ENCODE measurements around the gene PRRT3. TPM values are rescaled to one million over a fixed set of nuclear protein-coding genes. Genes with fewer than 3 reads are reported as not detected.
A peak's percentile ranks its signal among the peaks of the same experiment; 100 is the strongest.

The PRRT3 gene
- total RNA-seq, 4 donors from 2014 or later, result 1.1 to 2.8 (median 1.3) TPM

- no peak for DNase-seq (ENCODE audit: low spot score)
- peak; percentile 67 for ATAC-seq (ENCODE audit: low FRiP score)
- TF ChIP-seq, protein P1, sequence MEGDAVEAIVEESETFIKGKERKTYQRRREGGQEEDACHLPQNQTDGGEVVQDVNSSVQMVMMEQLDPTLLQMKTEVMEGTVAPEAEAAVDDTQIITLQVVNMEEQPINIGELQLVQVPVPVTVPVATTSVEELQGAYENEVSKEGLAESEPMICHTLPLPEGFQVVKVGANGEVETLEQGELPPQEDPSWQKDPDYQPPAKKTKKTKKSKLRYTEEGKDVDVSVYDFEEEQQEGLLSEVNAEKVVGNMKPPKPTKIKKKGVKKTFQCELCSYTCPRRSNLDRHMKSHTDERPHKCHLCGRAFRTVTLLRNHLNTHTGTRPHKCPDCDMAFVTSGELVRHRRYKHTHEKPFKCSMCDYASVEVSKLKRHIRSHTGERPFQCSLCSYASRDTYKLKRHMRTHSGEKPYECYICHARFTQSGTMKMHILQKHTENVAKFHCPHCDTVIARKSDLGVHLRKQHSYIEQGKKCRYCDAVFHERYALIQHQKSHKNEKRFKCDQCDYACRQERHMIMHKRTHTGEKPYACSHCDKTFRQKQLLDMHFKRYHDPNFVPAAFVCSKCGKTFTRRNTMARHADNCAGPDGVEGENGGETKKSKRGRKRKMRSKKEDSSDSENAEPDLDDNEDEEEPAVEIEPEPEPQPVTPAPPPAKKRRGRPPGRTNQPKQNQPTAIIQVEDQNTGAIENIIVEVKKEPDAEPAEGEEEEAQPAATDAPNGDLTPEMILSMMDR (IDR thresholded peaks at IDR 0.05), result no peak
Measured at GRCh38 chr3:9947025-9947995, 4.9 kb downstream of the PRRT3 start.

DNA sequence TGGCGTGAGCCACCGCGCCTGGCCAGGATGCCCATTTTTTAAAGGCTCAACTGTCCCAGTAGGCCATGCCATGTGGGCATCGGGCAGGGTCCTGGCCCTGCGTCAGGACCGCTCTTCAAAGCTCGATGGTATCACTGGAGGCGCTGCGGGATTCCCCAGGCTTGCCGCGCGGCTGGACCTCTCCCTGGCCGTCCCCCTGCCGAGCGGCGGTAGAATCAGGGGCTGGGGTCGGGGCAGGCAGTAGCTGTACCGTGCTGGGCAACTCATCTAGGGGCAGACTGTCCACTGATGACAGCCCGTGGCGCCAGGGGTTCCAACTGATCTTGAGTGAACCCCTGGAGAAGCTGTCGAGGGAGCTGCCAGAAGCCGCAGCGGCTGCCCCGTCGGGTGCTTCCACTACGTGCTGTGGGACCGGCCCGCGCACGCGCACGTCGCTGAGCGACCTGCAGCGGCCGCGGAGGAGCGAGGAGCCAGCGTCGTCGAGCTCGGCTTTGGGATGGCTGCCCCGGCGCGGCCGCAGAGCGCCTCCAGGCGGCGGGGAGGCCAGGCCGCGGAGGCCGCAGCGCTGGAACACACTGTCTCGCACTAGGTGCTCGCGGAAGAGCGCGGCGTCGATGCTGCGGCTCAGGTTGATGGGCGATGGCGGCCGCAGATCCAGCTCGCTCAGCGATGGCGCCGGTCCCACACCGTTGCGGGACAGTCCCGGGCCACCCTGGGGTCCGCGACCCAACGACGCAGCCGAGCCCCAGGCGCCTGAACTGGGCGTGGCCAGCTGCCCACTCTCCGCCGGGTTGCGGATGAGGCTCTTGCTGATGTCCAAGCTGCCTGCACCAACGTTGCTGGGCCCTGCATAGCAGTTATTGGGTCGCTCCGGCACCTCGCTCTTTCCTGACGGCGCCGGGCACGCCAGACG, 5.8 kb downstream of the PRRT3 start:
- ATAC-seq (ENCODE audit: low FRiP score) (peak; percentile 94), DNase-seq (ENCODE audit: low spot score) (peak; percentile 66)
- TF ChIP-seq, protein P1 (IDR thresholded peaks at IDR 0.05), result peak in 1 of 3 donors; percentile 56

GRCh38 chr3:9945358-9945757, 6.8 kb downstream of the PRRT3 start:
- no peak for ATAC-seq (ENCODE audit: low FRiP score)
- TF ChIP-seq, protein P1 (IDR thresholded peaks at IDR 0.05), result no peak
- no peak for DNase-seq (ENCODE audit: low spot score)

DNA sequence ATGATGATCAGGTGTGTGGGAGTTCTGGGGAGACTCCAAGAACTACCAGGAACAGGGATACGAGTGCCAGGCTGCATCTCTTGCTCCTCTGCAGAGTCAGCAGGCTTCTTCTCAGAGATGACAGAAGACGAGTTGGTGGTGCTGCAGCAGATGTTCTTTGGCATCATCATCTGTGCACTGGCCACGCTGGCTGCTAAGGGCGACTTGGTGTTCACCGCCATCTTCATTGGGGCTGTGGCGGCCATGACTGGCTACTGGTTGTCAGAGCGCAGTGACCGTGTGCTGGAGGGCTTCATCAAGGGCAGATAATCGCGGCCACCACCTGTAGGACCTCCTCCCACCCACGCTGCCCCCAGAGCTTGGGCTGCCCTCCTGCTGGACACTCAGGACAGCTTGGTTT, 7.9 kb downstream of the PRRT3 start:
- TF ChIP-seq, protein P1 (IDR thresholded peaks at IDR 0.05), result no peak
- DNase-seq (ENCODE audit: low spot score) (no peak), ATAC-seq (ENCODE audit: low FRiP score) (no peak)

DNA sequence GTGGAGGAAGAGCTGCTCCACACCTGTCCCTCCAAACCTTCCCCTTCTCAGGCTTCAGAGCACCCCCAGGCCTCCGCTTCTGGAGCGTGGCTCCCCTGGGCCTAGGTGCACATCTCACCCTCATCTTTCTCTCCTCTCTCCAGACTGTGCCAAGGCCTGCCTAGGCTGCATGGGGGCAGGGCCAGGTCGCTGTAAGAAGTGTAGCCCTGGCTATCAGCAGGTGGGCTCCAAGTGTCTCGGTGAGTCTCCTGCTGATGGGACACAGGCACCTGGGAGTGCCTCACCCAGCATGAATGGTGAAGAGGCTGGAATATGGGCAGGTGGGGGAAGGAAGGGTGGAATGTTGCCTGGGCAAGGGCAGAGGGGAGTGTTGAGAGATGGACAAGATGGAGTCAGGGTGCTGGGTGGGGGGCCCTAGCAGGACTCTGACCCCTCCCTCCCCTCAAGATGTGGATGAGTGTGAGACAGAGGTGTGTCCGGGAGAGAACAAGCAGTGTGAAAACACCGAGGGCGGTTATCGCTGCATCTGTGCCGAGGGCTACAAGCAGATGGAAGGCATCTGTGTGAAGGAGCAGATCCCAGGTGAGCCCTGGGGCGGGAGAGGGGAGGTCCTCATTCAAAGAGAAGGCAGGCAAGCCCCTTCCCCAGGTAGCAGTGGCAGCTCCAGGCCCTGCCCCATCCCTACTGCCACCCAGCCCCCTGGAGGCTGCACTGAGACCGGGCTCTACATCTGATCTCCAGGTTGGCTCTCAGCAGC, 9.1 kb downstream of the PRRT3 start:
- DNase-seq (ENCODE audit: low spot score), result no peak
- TF ChIP-seq, protein P1 (IDR thresholded peaks at IDR 0.05), result no peak
- no peak for ATAC-seq (ENCODE audit: low FRiP score)

- TF ChIP-seq, protein P1 (IDR thresholded peaks at IDR 0.05), result no peak
- ATAC-seq (ENCODE audit: low FRiP score) (no peak), DNase-seq (ENCODE audit: low spot score) (no peak)
Measured at GRCh38 chr3:9942164-9942563, 10.0 kb downstream of the PRRT3 start.

All from omental fat pad (tissue), 4 donors.